Left ventricle myocardium inferior (tissue), 1 donor: ENCODE results near the gene SHISA8. TPM values are rescaled to one million over a fixed set of nuclear protein-coding genes. Genes with fewer than 3 reads are reported as not detected.

Source experiments
- DNase-seq: peaks from one replicate; pipeline ENCODE4 v3.0.0-alpha.2; 2020
- H3K27ac ChIP-seq: fragments of 200-600 bp; replicated peaks from 2 replicates; pipeline ENCODE4 v1.8.0; 2021
- H3K27me3 ChIP-seq: fragments of 200-600 bp; 2 replicates; pipeline ENCODE4 v1.8.0; 2021; ENCODE audit warnings: low read depth
- H3K36me3 ChIP-seq: fragments of 200-600 bp; 2 replicates; pipeline ENCODE4 v1.8.0; 2021
- H3K4me1 ChIP-seq: fragments of 200-600 bp; 2 replicates; pipeline ENCODE4 v1.8.0; 2021
- H3K4me3 ChIP-seq: fragments of 200-600 bp; 2 replicates; pipeline ENCODE4 v1.8.0; 2021; ENCODE audit warnings: mild to moderate bottlenecking, moderate library complexity
- H3K9me3 ChIP-seq: fragments of 200-600 bp; replicated peaks from 2 replicates; pipeline ENCODE4 v1.8.0; 2021
- intact Hi-C: fragments of 100-400 bp; cut with micrococcal nuclease; formaldehyde crosslinking; loops from one replicate; pipeline ENCODE4 v1.11.0; 2022
- microRNA-seq: library from miRNA; unstranded; fragments of <30 nt; microRNA quantifications from one replicate; pipeline ENCODE4 v1.2.0, GENCODE V29; 2020
- total RNA-seq: library from RNA; stranded (reverse); fragmentation: NEBNext Ultra II Directional; extraction: Animal tissue kit (Norgen Biotek cat#: 25700); gene quantifications from one replicate; pipeline ENCODE4 v1.2.1, GENCODE V29; 2021
- TF ChIP-seq, protein P1 (sequence below): fragments of 200-600 bp; IDR thresholded peaks from 2 replicates; pipeline ENCODE4 v1.8.0; 2021; ENCODE audit warnings: antibody characterized with exemption, mild to moderate bottlenecking, borderline replicate concordance
- donor health status: DM: no; HTN: yes; CAD: no; lungs with severe emphysema.

Gene SHISA8
- total RNA-seq, 1 donor from 2014 or later: 2.2 TPM

GRCh38 chr22:41862530-41863266 is 52.2 kb downstream of the SHISA8 start:
- H3K27ac ChIP-seq: peak overlapping the region; percentile 59
- intact Hi-C loops: no loop called here
- H3K4me3 ChIP-seq: no peak overlapping the region
- peaks cover 55% of the 10 kb centered on the region for H3K4me1 ChIP-seq
- H3K36me3 ChIP-seq: peaks cover 13% of the 10 kb centered on the region
- no peaks in the 10 kb centered on the region for H3K9me3 ChIP-seq
- TF ChIP-seq, protein P1, sequence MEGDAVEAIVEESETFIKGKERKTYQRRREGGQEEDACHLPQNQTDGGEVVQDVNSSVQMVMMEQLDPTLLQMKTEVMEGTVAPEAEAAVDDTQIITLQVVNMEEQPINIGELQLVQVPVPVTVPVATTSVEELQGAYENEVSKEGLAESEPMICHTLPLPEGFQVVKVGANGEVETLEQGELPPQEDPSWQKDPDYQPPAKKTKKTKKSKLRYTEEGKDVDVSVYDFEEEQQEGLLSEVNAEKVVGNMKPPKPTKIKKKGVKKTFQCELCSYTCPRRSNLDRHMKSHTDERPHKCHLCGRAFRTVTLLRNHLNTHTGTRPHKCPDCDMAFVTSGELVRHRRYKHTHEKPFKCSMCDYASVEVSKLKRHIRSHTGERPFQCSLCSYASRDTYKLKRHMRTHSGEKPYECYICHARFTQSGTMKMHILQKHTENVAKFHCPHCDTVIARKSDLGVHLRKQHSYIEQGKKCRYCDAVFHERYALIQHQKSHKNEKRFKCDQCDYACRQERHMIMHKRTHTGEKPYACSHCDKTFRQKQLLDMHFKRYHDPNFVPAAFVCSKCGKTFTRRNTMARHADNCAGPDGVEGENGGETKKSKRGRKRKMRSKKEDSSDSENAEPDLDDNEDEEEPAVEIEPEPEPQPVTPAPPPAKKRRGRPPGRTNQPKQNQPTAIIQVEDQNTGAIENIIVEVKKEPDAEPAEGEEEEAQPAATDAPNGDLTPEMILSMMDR: no peak
- no peaks in the 10 kb centered on the region for H3K27me3 ChIP-seq
- DNase-seq: no peak

GRCh38 chr22:41862160-41862529 is 52.7 kb downstream of the SHISA8 start:
- no peak for DNase-seq
- TF ChIP-seq, protein P1: no peak
- peaks cover 61% of the 10 kb centered on the region for H3K4me1 ChIP-seq

More at GRCh38 chr22:41862160-41862529, 52.7 kb downstream of the SHISA8 start:
- H3K9me3 ChIP-seq: no peaks in the 10 kb centered on the region
- H3K27ac ChIP-seq: peak overlapping the region; percentile 59
- H3K4me3 ChIP-seq: no peak overlapping the region
- no peaks in the 10 kb centered on the region for H3K27me3 ChIP-seq
- intact Hi-C loops: no loop called here
- H3K36me3 ChIP-seq: peaks cover 8% of the 10 kb centered on the region

Small RNA genes within 50 kb of the gene (microRNA-seq; reads per million reads assigned to microRNA genes)
- gene MIR33A: 125 reads per million, percentile 59 among the genes with 10 or more reads in this experiment

Other genes with a start within 250 kb of the SHISA8 start
- 197 TPM for gene SNU13, start 226.2 kb downstream of the SHISA8 start, total RNA-seq
- 0.74 TPM for gene MEI1, start 215.6 kb downstream of the SHISA8 start, total RNA-seq
- gene CCDC134, start 114.4 kb downstream of the SHISA8 start, total RNA-seq: 3.9 TPM
- 74.5 TPM for gene SREBF2, start 82.0 kb downstream of the SHISA8 start, total RNA-seq
- 0.55 TPM for gene TNFRSF13C, start 11.7 kb upstream of the SHISA8 start, total RNA-seq
- 0.47 TPM for gene CENPM, start 32.1 kb upstream of the SHISA8 start, total RNA-seq
- gene SEPTIN3, start 54.4 kb upstream of the SHISA8 start, total RNA-seq: not detected
- gene WBP2NL, start 83.7 kb upstream of the SHISA8 start, total RNA-seq: 0.22 TPM
- 11.7 TPM for gene NAGA, start 155.7 kb upstream of the SHISA8 start, total RNA-seq
- gene PHETA2, start 159.2 kb upstream of the SHISA8 start, total RNA-seq: 3.4 TPM
- gene SMDT1, start 164.6 kb upstream of the SHISA8 start, total RNA-seq: 153 TPM
- gene NDUFA6, start 175.7 kb upstream of the SHISA8 start, total RNA-seq: 270 TPM
- 0.16 TPM for gene CYP2D6, start 215.7 kb upstream of the SHISA8 start, total RNA-seq